Psoas muscle (tissue), 8 donors: ENCODE measurements around the gene RITA1. TPM values are rescaled to one million over a fixed set of nuclear protein-coding genes. Genes with fewer than 3 reads are reported as not detected.

Experiments
- ATAC-seq, 4 donors: fragments of 200-7000 bp; cut with Tn5 transposase; one replicate each; pipeline ENCODE4 v1.9.1; 2020; ENCODE audit warnings: moderate library complexity in 3 of 4, mild to moderate bottlenecking in 2 of 4
- DNase-seq, 2 donors: peaks; one replicate each; pipeline ENCODE4 v3.0.0-alpha.2; 2020
- H3K27ac ChIP-seq: fragments of 200-600 bp; one replicate; pipeline ENCODE4 v1.8.0; 2022
- H3K27me3 ChIP-seq, 3 donors: fragments of 200-600 bp in 1 of 3; one replicate each; pipeline versions ENCODE4 v1.6.1 to v1.8.0; 2013 to 2022; ENCODE audit warnings: low read length in 2 of 3, mild to moderate bottlenecking in 2 of 3, moderate library complexity in 1 of 3; ENCODE audit not compliant: insufficient read depth in 3 of 3
- H3K36me3 ChIP-seq, 2 donors: fragments of 200-600 bp in 1 of 2; one replicate each; pipeline versions ENCODE4 v1.6.1 to v1.8.0; 2013 to 2022; ENCODE audit warnings: low read depth in 1 of 2, mild to moderate bottlenecking in 1 of 2, moderate library complexity in 1 of 2; ENCODE audit not compliant: insufficient read depth in 1 of 2
- H3K4me1 ChIP-seq: fragments of 200-600 bp; one replicate; pipeline ENCODE4 v1.8.0; 2022
- H3K4me3 ChIP-seq: fragments of 200-600 bp; one replicate; pipeline ENCODE4 v1.8.0; 2022; ENCODE audit warnings: mild to moderate bottlenecking
- H3K9me3 ChIP-seq: fragments of 200-600 bp; one replicate; pipeline ENCODE4 v1.8.0; 2022
- WGBS, 3 donors: extraction: QIAGEN DNeasy Blood & Tissue Kit; methylation state at CpG; one replicate each; pipeline versions ENCODE4 v1.1.6 to v1.1.7; 2013; 5-methylcytosine and 5-hydroxymethylcytosine counted together
- intact Hi-C, 2 donors: fragments of 100-400 bp; cut with DNase I; formaldehyde crosslinking; loops; one replicate each; pipeline versions ENCODE4 v1.11.0 to v1.14.2; 2022
- polyA plus RNA-seq, 3 donors: library from polyadenylated mRNA; stranded (reverse); fragments of 200-250 nt; gene quantifications; one replicate each; pipeline ENCODE4 v1.2.3, GENCODE V29; 2013
- total RNA-seq, 4 donors: library from RNA; stranded (reverse); fragmentation: NEBNext Ultra II Directional in 2 of 4; extraction: Animal tissue kit (Norgen Biotek cat#: 25700) in 2 of 4; gene quantifications; one replicate each; pipeline versions ENCODE4 v1.2.1 to v1.2.4, GENCODE V29; 2021 to 2023
- TF ChIP-seq, protein P1 (sequence below): fragments of 200-600 bp; IDR thresholded peaks from one replicate; pipeline ENCODE4 v1.8.0; 2022; ENCODE audit warnings: antibody characterized with exemption
- donor health status: healthy with polysubstance abuse.
- donor health status: DM: no; HTN: no; CAD: no; lungs with moderate emphysema.
- donor health status: Bipolar disorder and iron deficiency.
- donor health status: healthy.
- donor health status: DM: yes; HTN: yes; CAD: no.
- donor health status: DM: no; HTN: no; CAD: no.
- donor health status: DM: no; HTN: no; CAD: no.
- donor health status: DM: yes; HTN: yes; CAD: no.

RITA1 gene
- total and polyA plus RNA-seq, 7 donors: 13.0 to 28.5 (median 15.3) TPM

- Histone ChIP-seq H3K36me3 (no peaks in the 10 kb centered on the region), H3K9me3 (no peaks in the 10 kb centered on the region), H3K4me3 (no peak overlapping the region), H3K27ac (no peak overlapping the region), H3K27me3 (no peaks in the 10 kb centered on the region), H3K4me1 (peaks cover 10% of the 10 kb centered on the region)
- WGBS, 3 donors: 76 to 87% (median 86%) methylated on average over 2 of the region's 2 CpGs
- intact Hi-C loops: no loop called here
- TF ChIP-seq, protein P1, sequence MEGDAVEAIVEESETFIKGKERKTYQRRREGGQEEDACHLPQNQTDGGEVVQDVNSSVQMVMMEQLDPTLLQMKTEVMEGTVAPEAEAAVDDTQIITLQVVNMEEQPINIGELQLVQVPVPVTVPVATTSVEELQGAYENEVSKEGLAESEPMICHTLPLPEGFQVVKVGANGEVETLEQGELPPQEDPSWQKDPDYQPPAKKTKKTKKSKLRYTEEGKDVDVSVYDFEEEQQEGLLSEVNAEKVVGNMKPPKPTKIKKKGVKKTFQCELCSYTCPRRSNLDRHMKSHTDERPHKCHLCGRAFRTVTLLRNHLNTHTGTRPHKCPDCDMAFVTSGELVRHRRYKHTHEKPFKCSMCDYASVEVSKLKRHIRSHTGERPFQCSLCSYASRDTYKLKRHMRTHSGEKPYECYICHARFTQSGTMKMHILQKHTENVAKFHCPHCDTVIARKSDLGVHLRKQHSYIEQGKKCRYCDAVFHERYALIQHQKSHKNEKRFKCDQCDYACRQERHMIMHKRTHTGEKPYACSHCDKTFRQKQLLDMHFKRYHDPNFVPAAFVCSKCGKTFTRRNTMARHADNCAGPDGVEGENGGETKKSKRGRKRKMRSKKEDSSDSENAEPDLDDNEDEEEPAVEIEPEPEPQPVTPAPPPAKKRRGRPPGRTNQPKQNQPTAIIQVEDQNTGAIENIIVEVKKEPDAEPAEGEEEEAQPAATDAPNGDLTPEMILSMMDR: no peak
- no peak for ATAC-seq
- DNase-seq: no peak
Measured at GRCh38 chr12:113216027-113216426, 30.5 kb downstream of the RITA1 start.

DNA sequence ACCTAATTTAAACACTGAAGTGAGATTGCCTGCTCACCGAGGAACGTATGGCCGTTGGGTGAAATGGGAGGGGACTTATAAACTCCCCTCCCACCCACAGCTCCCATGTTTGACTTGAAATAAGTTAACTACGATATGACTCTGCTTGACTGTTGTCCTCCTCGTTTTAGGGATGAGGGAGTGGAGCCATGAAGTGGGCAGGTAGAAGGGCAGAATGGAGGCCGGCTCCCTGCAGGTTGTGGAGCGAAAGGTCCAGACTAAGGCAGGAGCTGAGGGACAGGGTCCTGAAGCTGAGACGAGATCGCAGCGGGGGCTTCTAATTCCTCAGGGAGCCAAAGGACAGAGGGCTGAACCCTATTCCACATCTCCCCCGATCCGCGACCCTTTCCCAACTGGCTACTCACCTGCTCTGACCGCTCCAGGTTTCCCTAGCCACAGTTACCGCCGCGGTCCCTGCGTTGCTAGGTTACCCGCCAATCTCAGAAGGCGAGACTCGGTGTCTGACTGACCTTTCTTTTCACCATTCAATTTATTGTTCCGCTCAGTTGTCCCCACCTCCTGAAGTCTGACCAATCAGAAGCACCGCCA lies 35.2 kb downstream of the RITA1 start:
- no peaks in the 10 kb centered on the region for H3K27me3 ChIP-seq
- H3K4me1 ChIP-seq: peaks cover 31% of the 10 kb centered on the region
- peak overlapping the region; percentile 88 for H3K4me3 ChIP-seq
- ATAC-seq (no peak), DNase-seq (no peak)
- TF ChIP-seq, protein P1: no peak
- peak overlapping the region; percentile 52 for H3K27ac ChIP-seq
- 1% methylated on average over 22 to 23 of the region's 23 CpGs for WGBS, 3 donors
- intact Hi-C loops: loop anchor here in 1 of 2 donors (5.0 kb wide), 1 partner anchor 33 kb away; the partner anchor contains the start of genes DDX54 and RITA1
- H3K36me3 ChIP-seq: no peaks in the 10 kb centered on the region
- H3K9me3 ChIP-seq: no peaks in the 10 kb centered on the region

- TF ChIP-seq, protein P1: no peak
- H3K36me3 ChIP-seq: no peaks in the 10 kb centered on the region
- H3K4me1 ChIP-seq: peaks cover 35% of the 10 kb centered on the region
- H3K9me3 ChIP-seq: no peaks in the 10 kb centered on the region
- peak; percentile 100 for DNase-seq
- intact Hi-C loops: loop anchor here in 1 of 2 donors (5.0 kb wide), 1 partner anchor 34 kb away; the partner anchor contains the start of genes DDX54 and RITA1
- peak; percentile 91 to 95 (median 94) for ATAC-seq
- 0% methylated on average over 28 to 68 of the region's 68 CpGs for WGBS, 3 donors
- no peaks in the 10 kb centered on the region for H3K27me3 ChIP-seq
- H3K4me3 ChIP-seq: peak within 1 kb of the TSS; percentile 88
- H3K27ac ChIP-seq: peak within 1 kb of the TSS; percentile 94
Measured at GRCh38 chr12:113221181-113221996, 35.9 kb downstream of the RITA1 start, which contains the start of gene TPCN1. Gene TPCN1 (plus strand): TSS chr12:113221464. CDS start chr12:113226853, 5,389 bp downstream.

DNA sequence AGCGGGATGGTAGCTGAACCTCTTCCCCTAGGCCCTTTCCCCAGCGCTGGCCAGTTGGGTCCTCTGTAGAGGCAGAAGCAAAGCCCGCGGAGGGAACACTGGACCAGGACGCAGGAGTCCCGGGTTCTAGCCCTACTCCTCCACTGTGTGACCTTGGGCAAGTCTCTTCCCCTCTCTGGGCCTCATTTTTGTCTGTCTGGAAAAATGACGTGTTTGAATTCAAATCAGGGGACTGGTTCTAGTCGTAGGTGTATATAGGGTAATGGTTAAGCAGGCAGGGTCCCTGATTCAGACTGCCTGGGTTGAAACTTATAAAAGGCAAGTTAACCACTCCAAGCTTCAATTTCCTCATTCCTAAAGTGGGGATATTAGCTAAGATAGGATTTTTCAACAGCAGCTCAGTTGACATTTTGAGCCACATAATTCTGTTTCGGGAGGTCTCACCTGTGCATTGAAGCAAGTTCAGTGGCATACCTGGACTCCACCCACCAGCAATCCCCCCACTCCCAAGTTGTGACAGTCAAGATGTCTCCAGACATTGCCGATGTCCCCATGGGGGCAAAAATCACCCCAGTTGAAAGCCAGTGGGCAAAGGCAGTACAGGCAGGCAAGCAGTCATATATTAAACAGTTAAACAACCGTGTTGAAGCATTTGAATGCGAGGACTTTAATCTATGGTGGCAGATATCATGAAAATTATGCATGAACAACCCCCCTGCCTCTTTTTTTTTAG lies 36.6 kb downstream of the RITA1 start:
- no peak for DNase-seq
- H3K27me3 ChIP-seq: no peaks in the 10 kb centered on the region
- intact Hi-C loops: loop anchor here in 1 of 2 donors (5.0 kb wide), 1 partner anchor 35 kb away; the partner anchor contains the start of genes DDX54 and RITA1
- no peaks in the 10 kb centered on the region for H3K36me3 ChIP-seq
- WGBS, 3 donors: 5 to 7% (median 7%) methylated on average over 12 of the region's 12 CpGs
- peak overlapping the region; percentile 94 for H3K27ac ChIP-seq
- H3K9me3 ChIP-seq: no peaks in the 10 kb centered on the region
- peaks cover 41% of the 10 kb centered on the region for H3K4me1 ChIP-seq
- H3K4me3 ChIP-seq: peak overlapping the region; percentile 88
- ATAC-seq: no peak
- TF ChIP-seq, protein P1: no peak
